ENCODE results near the gene MAPKAP1.
A peak's percentile ranks its signal among the peaks of the same experiment; 100 is the strongest.

Gene MAPKAP1

DNA sequence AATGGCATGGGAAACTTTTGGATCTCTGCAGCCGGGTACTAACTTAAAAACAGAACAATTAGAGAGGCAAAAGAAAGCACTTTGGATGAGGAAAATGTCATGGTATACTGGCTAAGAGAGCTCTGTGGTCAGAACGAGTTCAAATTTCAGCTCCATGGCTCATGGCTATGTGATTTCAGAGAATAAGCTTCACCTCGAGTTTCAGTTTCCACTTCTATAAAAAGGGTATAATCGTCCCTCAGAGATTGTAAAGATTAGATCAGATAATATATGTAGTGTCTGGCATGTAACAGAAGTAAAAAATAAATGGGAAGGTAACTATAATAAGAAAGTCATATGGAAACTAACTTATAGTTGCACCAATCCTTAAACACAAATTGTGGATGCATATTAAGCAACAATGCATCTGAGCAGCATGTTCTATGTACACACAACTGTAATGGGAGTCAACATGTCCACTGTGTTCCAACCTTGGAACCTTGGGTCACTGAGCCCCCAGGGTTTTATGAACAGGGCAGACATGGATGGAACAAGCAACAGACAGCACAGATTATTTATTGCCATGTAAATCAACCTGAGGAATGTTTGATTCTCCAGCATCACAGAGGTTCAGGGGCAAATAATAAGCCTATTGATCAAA lies 145.4 kb downstream of the MAPKAP1 start:
- no peak for DNase-seq

- no peak for DNase-seq
Observed at GRCh38 chr9:125559894-125560293, 147.1 kb downstream of the MAPKAP1 start.

DNA sequence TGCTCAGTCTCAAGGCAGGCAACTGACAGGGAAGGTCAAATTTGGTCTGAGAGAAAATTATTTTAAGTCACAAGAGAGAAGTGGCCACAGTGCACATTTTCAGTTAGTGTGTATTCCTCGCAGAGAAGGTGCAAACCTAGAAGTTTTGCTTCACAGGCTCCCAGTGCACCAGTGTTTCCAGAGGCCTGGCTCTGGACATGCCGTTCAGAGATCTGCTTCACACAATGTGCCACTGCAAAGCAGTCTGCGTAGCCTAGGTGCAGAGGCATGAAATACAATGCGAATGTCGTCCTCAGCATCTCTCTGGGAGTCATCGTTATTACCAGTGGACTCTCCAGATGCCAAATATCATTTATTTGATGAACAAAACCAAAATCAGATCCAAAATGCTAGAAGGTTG lies 147.8 kb downstream of the MAPKAP1 start:
- DNase-seq, result no peak

DNA sequence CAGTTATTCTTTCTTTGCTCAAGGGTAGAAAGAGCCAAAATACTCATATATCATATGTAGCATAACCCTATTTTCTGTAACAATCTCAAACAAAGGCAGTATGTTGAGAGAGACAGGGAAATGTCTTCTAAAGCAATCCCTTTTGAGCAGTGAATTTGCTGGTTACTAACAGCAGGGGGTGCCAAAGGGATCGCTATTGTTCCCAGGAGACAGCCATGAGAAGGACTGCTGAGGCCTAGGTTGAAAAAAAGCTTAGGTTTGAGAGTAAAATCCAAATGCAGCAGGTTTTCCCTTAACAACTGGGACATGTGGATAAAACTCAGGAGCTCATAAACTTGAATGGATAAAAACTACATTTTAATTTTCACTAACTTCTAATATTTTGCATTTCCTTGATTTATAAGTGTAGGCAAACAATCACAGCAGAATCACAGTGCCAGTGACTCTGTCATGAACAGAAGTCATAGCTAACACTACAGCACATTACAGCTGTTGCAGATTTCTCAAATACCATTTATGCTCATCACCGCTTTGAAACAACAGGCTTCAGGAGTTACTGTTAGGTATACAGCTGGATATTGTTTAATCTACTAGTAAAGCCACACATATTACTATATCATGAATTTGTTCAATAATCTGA lies 148.4 kb downstream of the MAPKAP1 start:
- DNase-seq, result peak; percentile 77

- DNase-seq, result no peak
Observed at GRCh38 chr9:125556046-125556721, 150.8 kb downstream of the MAPKAP1 start.

DNA sequence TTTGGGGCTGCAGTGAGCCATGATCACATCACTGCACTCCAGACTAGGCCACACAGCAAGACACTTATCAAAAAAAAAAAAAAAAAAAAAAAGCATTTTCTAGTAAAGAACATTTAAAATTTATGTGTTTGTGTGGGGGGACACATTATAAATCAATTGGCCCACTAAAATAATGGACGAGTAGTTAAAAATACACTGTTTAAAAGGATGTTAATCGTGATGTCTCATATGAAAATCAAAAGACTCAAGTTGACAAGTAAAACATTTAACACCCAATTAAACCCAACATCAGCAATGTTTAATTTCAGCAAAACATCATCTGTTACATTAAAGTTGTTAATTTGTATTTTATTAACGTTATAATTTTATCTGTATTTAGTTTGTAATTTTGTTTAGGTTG lies 152.3 kb downstream of the MAPKAP1 start:
- no peak for DNase-seq

DNA sequence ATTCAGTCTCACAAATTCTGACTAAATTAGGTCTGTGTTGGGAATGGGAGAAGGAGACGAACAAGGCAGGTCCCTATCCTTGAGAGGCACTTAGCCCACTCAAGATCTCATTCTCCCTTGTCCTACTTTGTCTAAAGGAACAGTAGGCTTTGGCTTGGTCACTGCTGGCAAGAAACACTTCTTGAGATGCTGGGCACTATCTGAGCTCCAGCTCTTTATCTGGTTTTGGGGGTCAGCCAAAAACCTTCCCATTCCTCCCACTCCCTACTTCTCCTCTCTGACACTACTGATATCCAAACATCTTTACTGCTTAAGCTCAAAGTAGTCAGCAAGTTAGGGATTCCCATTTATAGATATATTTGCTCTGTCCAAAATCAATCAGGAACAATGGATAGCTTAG lies 155.2 kb downstream of the MAPKAP1 start:
- no peak for DNase-seq

- DNase-seq, result peak; percentile 66
Observed at GRCh38 chr9:125549891-125550885, 156.8 kb downstream of the MAPKAP1 start.

GRCh38 chr9:125549465-125549871 lies 157.5 kb downstream of the MAPKAP1 start:
- DNase-seq, result peak; percentile 47

GRCh38 chr9:125549039-125549438 lies 158.0 kb downstream of the MAPKAP1 start:
- DNase-seq, result no peak

DNA sequence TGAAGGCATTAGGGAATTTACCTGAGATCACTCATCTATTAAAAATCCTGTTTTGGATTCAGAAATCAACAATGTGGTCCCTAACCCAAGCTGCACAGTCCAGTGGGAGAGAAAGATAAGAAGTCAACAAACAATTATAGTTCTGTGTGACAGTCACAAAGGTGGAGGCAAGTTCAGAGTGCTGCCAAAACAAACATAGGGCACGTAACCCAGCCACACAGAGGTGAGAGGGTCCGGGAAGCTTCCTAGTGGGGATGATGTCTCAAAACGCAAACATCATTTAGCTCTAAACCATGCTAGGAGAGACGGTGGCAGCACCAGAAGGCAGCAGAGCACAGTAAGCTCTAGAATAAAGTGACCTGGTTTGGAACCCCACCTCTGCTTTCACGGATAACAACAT lies 158.9 kb downstream of the MAPKAP1 start:
- DNase-seq, result no peak

- DNase-seq, result no peak
Observed at GRCh38 chr9:125547368-125547767, 159.6 kb downstream of the MAPKAP1 start.

GRCh38 chr9:125545845-125546244 lies 161.2 kb downstream of the MAPKAP1 start:
- DNase-seq, result no peak

DNA sequence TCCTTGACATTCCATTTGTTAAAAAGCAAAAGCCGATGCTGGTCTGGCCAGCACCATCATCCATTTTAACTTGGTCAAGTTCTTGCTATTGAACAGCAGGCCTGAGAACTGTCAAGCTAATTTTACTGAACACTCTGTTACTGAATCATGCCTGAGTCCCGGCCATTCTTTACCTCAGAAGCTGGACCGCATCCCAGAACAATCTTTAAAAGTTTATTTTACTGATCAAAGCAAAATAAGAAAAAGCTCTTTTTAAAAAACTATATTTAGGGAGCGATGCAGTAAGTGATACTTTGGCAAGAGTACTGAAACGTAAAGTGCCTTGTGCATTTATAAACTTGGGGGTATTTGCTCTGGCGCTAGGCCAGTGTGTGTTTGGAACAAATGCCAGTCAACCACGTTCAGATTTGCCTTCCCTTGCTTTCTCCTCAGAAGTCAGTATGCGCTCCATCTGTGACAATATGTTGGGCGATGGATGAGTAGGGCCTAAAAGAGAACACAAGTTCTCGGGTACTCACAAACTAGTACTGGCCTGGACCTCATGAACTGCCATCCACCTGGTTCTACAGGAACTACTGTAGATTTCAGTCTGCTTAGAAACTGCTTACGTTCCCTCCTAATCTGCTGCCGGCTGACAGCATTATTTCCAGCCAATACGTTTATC lies 161.9 kb downstream of the MAPKAP1 start:
- DNase-seq, result peak; percentile 75

GRCh38 chr9:125544484-125544883 lies 162.5 kb downstream of the MAPKAP1 start:
- DNase-seq, result no peak

- DNase-seq, result peak; percentile 19
Observed at GRCh38 chr9:125541840-125542243, 165.2 kb downstream of the MAPKAP1 start.

DNA sequence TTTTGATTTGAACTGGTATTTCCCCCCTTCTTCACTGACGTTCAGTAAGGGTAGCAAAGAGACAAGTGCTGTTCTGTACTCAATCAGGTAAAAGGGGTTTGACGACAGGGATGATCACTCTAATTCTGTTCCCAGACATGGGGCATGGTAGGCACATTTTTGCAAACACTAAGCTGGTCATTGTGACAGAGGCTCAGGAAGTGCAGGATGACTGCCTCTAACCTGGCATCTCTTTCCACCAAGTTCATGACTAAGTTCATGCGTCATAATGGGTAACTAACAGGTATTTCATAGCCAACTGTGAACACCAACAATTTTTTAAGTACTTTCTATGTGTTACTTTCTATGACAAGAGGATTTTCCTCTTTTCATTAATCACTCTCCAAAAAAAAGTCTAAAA lies 166.5 kb downstream of the MAPKAP1 start:
- DNase-seq, result no peak

DNA sequence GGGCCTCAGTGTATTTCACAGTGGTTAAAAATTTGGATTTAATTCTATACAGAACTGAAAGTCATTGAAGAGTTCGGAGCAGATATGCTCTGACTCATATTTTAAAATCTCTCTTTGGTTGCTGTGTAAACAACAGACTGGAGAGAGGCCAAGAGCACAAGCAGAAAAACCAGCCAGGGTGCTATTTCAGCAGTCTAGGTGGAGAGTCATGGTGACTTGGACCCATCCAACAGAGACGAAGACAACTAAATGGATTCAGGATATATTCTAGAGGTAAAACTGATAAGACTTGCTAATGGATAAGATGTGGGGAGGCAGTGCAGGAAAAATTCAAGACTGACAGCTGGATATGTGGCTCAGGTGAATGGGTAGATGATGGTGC lies 168.9 kb downstream of the MAPKAP1 start:
- peak; percentile 91 for DNase-seq

GRCh38 chr9:125537442-125538091 lies 169.4 kb downstream of the MAPKAP1 start:
- DNase-seq, result no peak

- peak; percentile 39 for DNase-seq
Observed at GRCh38 chr9:125536776-125537175, 170.2 kb downstream of the MAPKAP1 start.

GRCh38 chr9:125536167-125536772 lies 170.7 kb downstream of the MAPKAP1 start:
- DNase-seq, result no peak
